Measurements from ENCODE around the gene SYNJ2. TPM values are rescaled to one million over a fixed set of nuclear protein-coding genes. Genes with fewer than 3 reads are reported as not detected.

Gene SYNJ2
- total and polyA plus RNA-seq, 7 experiments from 2014 or later: 12.0 to 36.6 (median 22.5) TPM

GRCh38 chr6:158036261-158036660 is 54.6 kb downstream of the SYNJ2 start:
- H3K4me3 ChIP-seq (ENCODE audit: low read length): no peak overlapping the region
- no peaks in the 10 kb centered on the region for H3K27me3 ChIP-seq (ENCODE audit: control insufficient read depth in 2 of 2, insufficient read depth in 2 of 2, low read length in 2 of 2)
- ChIA-PET CTCF (interaction anchor here (1.8 kb wide), 1 partner anchor 10 kb away, joined by 10 read pairs; no protein-coding TSS in a partner anchor), POLR2A (interaction anchor here (0.7 kb wide), 1 partner anchor 10 kb away, joined by 3 read pairs; no protein-coding TSS in a partner anchor)
- Mint-ChIP-seq H3K4me3 (no peak overlapping the region), H3K27me3 (no peaks in the 10 kb centered on the region), H3K4me1 (peaks cover 15 to 35% (median 24%) of the 10 kb centered on the region in 7 donors), H3K9me3 (peaks cover 0 to 4% (median 0%) of the 10 kb centered on the region in 11 donors), H3K36me3 (peaks cover 6 to 53% (median 30%) of the 10 kb centered on the region in 5 donors), H3K27ac (peak overlapping the region in 1 of 9 donors; percentile 48)
- no peaks in the 10 kb centered on the region for H3K9me3 ChIP-seq (ENCODE audit: control insufficient read depth in 2 of 3, low read length in 3 of 3)
- ATAC-seq (no peak), DNase-seq (no peak)
- peaks cover 4 to 6% of the 10 kb centered on the region in 2 donors for H3K4me1 ChIP-seq (ENCODE audit: control insufficient read depth in 2 of 2, insufficient read depth in 2 of 2, low read length in 2 of 2)
- intact Hi-C loops (cut with micrococcal nuclease): no loop called here
- H3K36me3 ChIP-seq (ENCODE audit: control insufficient read depth in 2 of 3, insufficient read depth in 3 of 3, low read length in 3 of 3): peaks cover 0 to 35% (median 4%) of the 10 kb centered on the region in 3 experiments
- H3K27ac ChIP-seq (ENCODE audit: low read depth, low read length): no peak overlapping the region

GRCh38 chr6:158037021-158037420 is 55.4 kb downstream of the SYNJ2 start:
- no peak overlapping the region for H3K4me3 ChIP-seq (ENCODE audit: low read length)
- Mint-ChIP-seq H3K9me3 (peaks cover 0 to 4% (median 0%) of the 10 kb centered on the region in 11 donors), H3K27me3 (no peaks in the 10 kb centered on the region), H3K36me3 (peaks cover 6 to 52% (median 25%) of the 10 kb centered on the region in 5 donors), H3K27ac (peak overlapping the region in 1 of 9 donors; percentile 19), H3K4me1 (peaks cover 10 to 32% (median 18%) of the 10 kb centered on the region in 7 donors), H3K4me3 (no peak overlapping the region)
- H3K4me1 ChIP-seq (ENCODE audit: control insufficient read depth in 2 of 2, insufficient read depth in 2 of 2, low read length in 2 of 2): peaks cover 0 to 4% of the 10 kb centered on the region in 2 donors
- no peaks in the 10 kb centered on the region for H3K9me3 ChIP-seq (ENCODE audit: control insufficient read depth in 2 of 3, low read length in 3 of 3)
- H3K36me3 ChIP-seq (ENCODE audit: control insufficient read depth in 2 of 3, insufficient read depth in 3 of 3, low read length in 3 of 3): peaks cover 0 to 38% (median 4%) of the 10 kb centered on the region in 3 experiments
- CTCF ChIA-PET: no interaction called here
- DNase-seq: no peak
- ATAC-seq: no peak
- POLR2A ChIA-PET: no interaction called here
- H3K27me3 ChIP-seq (ENCODE audit: control insufficient read depth in 2 of 2, insufficient read depth in 2 of 2, low read length in 2 of 2): no peaks in the 10 kb centered on the region
- intact Hi-C loops (cut with micrococcal nuclease): no loop called here
- H3K27ac ChIP-seq (ENCODE audit: low read depth, low read length): no peak overlapping the region

- ChIA-PET POLR2A (interaction anchor here (1.2 kb wide), 1 partner anchor 20 kb away, joined by 3 read pairs; no protein-coding TSS in a partner anchor), CTCF (interaction anchor here (1.1 kb wide), 1 partner anchor 12 kb away, joined by 4 read pairs; no protein-coding TSS in a partner anchor)
- Histone ChIP-seq H3K36me3 (ENCODE audit: control insufficient read depth in 2 of 3, insufficient read depth in 3 of 3, low read length in 3 of 3) (peaks cover 0 to 45% (median 4%) of the 10 kb centered on the region in 3 experiments), H3K9me3 (ENCODE audit: control insufficient read depth in 2 of 3, low read length in 3 of 3) (no peaks in the 10 kb centered on the region), H3K4me3 (ENCODE audit: low read length) (no peak overlapping the region), H3K27me3 (ENCODE audit: control insufficient read depth in 2 of 2, insufficient read depth in 2 of 2, low read length in 2 of 2) (no peaks in the 10 kb centered on the region), H3K4me1 (ENCODE audit: control insufficient read depth in 2 of 2, insufficient read depth in 2 of 2, low read length in 2 of 2) (peaks cover 0 to 4% of the 10 kb centered on the region in 2 donors), H3K27ac (ENCODE audit: low read depth, low read length) (no peak overlapping the region)
- Mint-ChIP-seq H3K4me1 (peaks cover 10 to 32% (median 18%) of the 10 kb centered on the region in 7 donors), H3K27ac (no peak overlapping the region), H3K4me3 (no peak overlapping the region), H3K27me3 (no peaks in the 10 kb centered on the region), H3K36me3 (peaks cover 6 to 59% (median 25%) of the 10 kb centered on the region in 5 donors), H3K9me3 (peaks cover 0 to 4% (median 0%) of the 10 kb centered on the region in 11 donors)
- DNase-seq (no peak), ATAC-seq (no peak)
- intact Hi-C loops (cut with micrococcal nuclease): no loop called here
These were observed 56.1 kb downstream of the SYNJ2 start for GRCh38 chr6:158037771-158038170.

GRCh38 chr6:158038291-158039177 is 56.9 kb downstream of the SYNJ2 start:
- no peaks in the 10 kb centered on the region for H3K27me3 Mint-ChIP-seq
- no peaks in the 10 kb centered on the region for H3K9me3 ChIP-seq (ENCODE audit: control insufficient read depth in 2 of 3, low read length in 3 of 3)
- POLR2A ChIA-PET: interaction anchor here (1.2 kb wide), 1 partner anchor 20 kb away, joined by 3 read pairs; no protein-coding TSS in a partner anchor
- H3K36me3 Mint-ChIP-seq: peaks cover 6 to 61% (median 25%) of the 10 kb centered on the region in 5 donors
- H3K27me3 ChIP-seq (ENCODE audit: control insufficient read depth in 2 of 2, insufficient read depth in 2 of 2, low read length in 2 of 2): no peaks in the 10 kb centered on the region
- ATAC-seq: no peak
- no peak overlapping the region for H3K4me3 Mint-ChIP-seq
- peak overlapping the region in 3 of 9 donors; percentile 41 to 62 (median 59) for H3K27ac Mint-ChIP-seq
- H3K4me1 ChIP-seq (ENCODE audit: control insufficient read depth in 2 of 2, insufficient read depth in 2 of 2, low read length in 2 of 2): peaks cover 0 to 4% of the 10 kb centered on the region in 2 donors
- H3K4me3 ChIP-seq (ENCODE audit: low read length): no peak overlapping the region
- intact Hi-C loops (cut with micrococcal nuclease): no loop called here
- H3K27ac ChIP-seq (ENCODE audit: low read depth, low read length): no peak overlapping the region
- H3K9me3 Mint-ChIP-seq: peaks cover 0 to 4% (median 0%) of the 10 kb centered on the region in 11 donors
- H3K4me1 Mint-ChIP-seq: peaks cover 10 to 32% (median 18%) of the 10 kb centered on the region in 7 donors
- H3K36me3 ChIP-seq (ENCODE audit: control insufficient read depth in 2 of 3, insufficient read depth in 3 of 3, low read length in 3 of 3): peaks cover 0 to 45% (median 4%) of the 10 kb centered on the region in 3 experiments
- CTCF ChIA-PET: interaction anchor here (1.1 kb wide), 1 partner anchor 12 kb away, joined by 4 read pairs; no protein-coding TSS in a partner anchor
- no peak for DNase-seq

- Histone ChIP-seq H3K4me3 (ENCODE audit: low read length) (no peak overlapping the region), H3K4me1 (ENCODE audit: control insufficient read depth in 2 of 2, insufficient read depth in 2 of 2, low read length in 2 of 2) (peaks cover 0 to 4% of the 10 kb centered on the region in 2 donors), H3K27ac (ENCODE audit: low read depth, low read length) (no peak overlapping the region), H3K36me3 (ENCODE audit: control insufficient read depth in 2 of 3, insufficient read depth in 3 of 3, low read length in 3 of 3) (peaks cover 0 to 45% (median 4%) of the 10 kb centered on the region in 3 experiments), H3K27me3 (ENCODE audit: control insufficient read depth in 2 of 2, insufficient read depth in 2 of 2, low read length in 2 of 2) (no peaks in the 10 kb centered on the region), H3K9me3 (ENCODE audit: control insufficient read depth in 2 of 3, low read length in 3 of 3) (no peaks in the 10 kb centered on the region)
- intact Hi-C loops (cut with micrococcal nuclease): no loop called here
- DNase-seq: no peak
- no peak for ATAC-seq
- Mint-ChIP-seq H3K27ac (peak overlapping the region in 3 of 9 donors; percentile 36 to 63 (median 62)), H3K4me3 (no peak overlapping the region), H3K27me3 (no peaks in the 10 kb centered on the region), H3K4me1 (peaks cover 10 to 32% (median 18%) of the 10 kb centered on the region in 7 donors), H3K36me3 (peaks cover 9 to 61% (median 26%) of the 10 kb centered on the region in 5 donors), H3K9me3 (peaks cover 0 to 4% (median 0%) of the 10 kb centered on the region in 11 donors)
- POLR2A ChIA-PET: no interaction called here
- CTCF ChIA-PET: no interaction called here
These were observed 57.5 kb downstream of the SYNJ2 start for GRCh38 chr6:158039178-158039557.

- H3K4me1 Mint-ChIP-seq: peaks cover 10 to 32% (median 18%) of the 10 kb centered on the region in 7 donors
- intact Hi-C loops (cut with micrococcal nuclease): no loop called here
- POLR2A ChIA-PET: no interaction called here
These were observed 57.9 kb downstream of the SYNJ2 start for GRCh38 chr6:158039571-158040050.

More at GRCh38 chr6:158039571-158040050, 57.9 kb downstream of the SYNJ2 start:
- no peaks in the 10 kb centered on the region for H3K9me3 ChIP-seq (ENCODE audit: control insufficient read depth in 2 of 3, low read length in 3 of 3)
- CTCF ChIA-PET: no interaction called here
- peak; percentile 37 for ATAC-seq
- Mint-ChIP-seq H3K9me3 (peaks cover 0 to 4% (median 0%) of the 10 kb centered on the region in 11 donors), H3K27me3 (no peaks in the 10 kb centered on the region), H3K27ac (peak overlapping the region in 4 of 9 donors; percentile 2 to 63 (median 37)), H3K4me3 (no peak overlapping the region), H3K36me3 (peaks cover 10 to 61% (median 25%) of the 10 kb centered on the region in 5 donors)
- H3K4me1 ChIP-seq (ENCODE audit: control insufficient read depth in 2 of 2, insufficient read depth in 2 of 2, low read length in 2 of 2): peaks cover 0 to 4% of the 10 kb centered on the region in 2 donors
- H3K27me3 ChIP-seq (ENCODE audit: control insufficient read depth in 2 of 2, insufficient read depth in 2 of 2, low read length in 2 of 2): no peaks in the 10 kb centered on the region
- H3K27ac ChIP-seq (ENCODE audit: low read depth, low read length): no peak overlapping the region
- H3K4me3 ChIP-seq (ENCODE audit: low read length): no peak overlapping the region
- no peak for DNase-seq
- H3K36me3 ChIP-seq (ENCODE audit: control insufficient read depth in 2 of 3, insufficient read depth in 3 of 3, low read length in 3 of 3): peaks cover 0 to 43% (median 4%) of the 10 kb centered on the region in 3 experiments
